DOHH2 (cell line): ENCODE measurements around the gene COPS2.

ENCODE experiments used
- H3F3A ChIP-seq: fragments of 200-600 bp; sonication (generic), shearing (Covaris generic); 2 replicates; pipeline ENCODE4 v1.6.0; 2016; ENCODE audit warnings: antibody characterized with exemption, mild to moderate bottlenecking; ENCODE audit not compliant: control insufficient read depth, insufficient read depth
- H3K27ac ChIP-seq: fragments of 200-600 bp; sonication (generic); 2 replicates; pipeline ENCODE4 v1.5.1; 2014; ENCODE audit warnings: low read depth, mild to moderate bottlenecking, low read length, moderate library complexity
- H3K27me3 ChIP-seq: fragments of 200-600 bp; sonication (generic); 2 replicates; pipeline ENCODE4 v1.6.1; 2014; ENCODE audit warnings: mild to moderate bottlenecking, low read length, mixed read lengths; ENCODE audit not compliant: control insufficient read depth
- H3K36me3 ChIP-seq: fragments of 200-600 bp; sonication (generic); 2 replicates; pipeline ENCODE4 v1.6.1; 2014; ENCODE audit warnings: mild to moderate bottlenecking, low read length, moderate library complexity, mixed read lengths; ENCODE audit not compliant: control insufficient read depth
- H3K4me1 ChIP-seq: fragments of 200-600 bp; sonication (generic); 2 replicates; pipeline ENCODE4 v1.6.1; 2014; ENCODE audit warnings: mild to moderate bottlenecking, low read length, mixed read lengths; ENCODE audit not compliant: control insufficient read depth
- H3K4me2 ChIP-seq: fragments of 200-600 bp; sonication (generic); 2 replicates; pipeline ENCODE4 v1.6.0; 2014; ENCODE audit warnings: mild to moderate bottlenecking, low read length, moderate library complexity
- H3K4me3 ChIP-seq: fragments of 200-600 bp; sonication (generic); 2 replicates; pipeline ENCODE4 v1.5.1; 2014; ENCODE audit warnings: mild to moderate bottlenecking, low read length, mixed read lengths
- H3K79me2 ChIP-seq: fragments of 200-600 bp; sonication (generic); 2 replicates; pipeline ENCODE4 v1.6.1; 2014; ENCODE audit warnings: mild to moderate bottlenecking, low read length, mixed read lengths; ENCODE audit not compliant: control insufficient read depth
- H3K9me2 ChIP-seq: fragments of 200-600 bp; sonication (generic); replicated peaks from 2 replicates; pipeline ENCODE4 v1.6.1; 2014; ENCODE audit warnings: mild to moderate bottlenecking, low read length, mixed read lengths; ENCODE audit not compliant: control insufficient read depth
- H3K9me3 ChIP-seq: fragments of 200-600 bp; sonication (generic); 2 replicates; pipeline ENCODE4 v1.6.1; 2014; ENCODE audit warnings: antibody characterized with exemption, low read length, mixed read lengths; ENCODE audit not compliant: control insufficient read depth, insufficient read depth
- H4K20me1 ChIP-seq: fragments of 200-600 bp; sonication (generic); 2 replicates; pipeline ENCODE4 v1.6.0; 2014; ENCODE audit warnings: low read depth, mild to moderate bottlenecking, antibody characterized with exemption, low read length, moderate library complexity; ENCODE audit not compliant: control insufficient read depth, insufficient read depth
- CTCF ChIP-seq: fragments of 200-600 bp; sonication (generic); IDR thresholded peaks from one replicate; pipeline ENCODE4 v1.5.1; 2014; ENCODE audit warnings: antibody characterized with exemption, mild to moderate bottlenecking, low read depth, low read length; ENCODE audit not compliant: poor library complexity, severe bottlenecking
- EZH2phosphoT487 ChIP-seq: fragments of 200-600 bp; sonication (generic); IDR thresholded peaks from 2 replicates; pipeline ENCODE4 v1.6.1; 2017; ENCODE audit warnings: borderline replicate concordance, mild to moderate bottlenecking, antibody characterized with exemption, low read length, moderate library complexity, mixed read lengths

The COPS2 gene

GRCh38 chr15:49134683-49135341 lies 20.6 kb downstream of the COPS2 start:
- H3K79me2 ChIP-seq, result 0 out of 2 replicates have a peak, but pooled peaks cover 6% of the 10 kb centered on the region
- H3K4me3 ChIP-seq, result no peak overlapping the region
- no peaks in the 10 kb centered on the region for H3K27me3 ChIP-seq
- no peaks in the 10 kb centered on the region for H4K20me1 ChIP-seq
- peaks cover 92% of the 10 kb centered on the region for H3K36me3 ChIP-seq
- H3F3A ChIP-seq, result no peaks in the 10 kb centered on the region
- TF ChIP-seq CTCF (no peak), EZH2phosphoT487 (no peak)
- H3K27ac ChIP-seq, result no peak overlapping the region
- peaks cover 5% of the 10 kb centered on the region; the same call in 1 of the 2 replicates for H3K4me1 ChIP-seq
- H3K4me2 ChIP-seq, result no peak overlapping the region
- H3K9me3 ChIP-seq, result no peaks in the 10 kb centered on the region
- H3K9me2 ChIP-seq, result no peaks in the 10 kb centered on the region

DNA sequence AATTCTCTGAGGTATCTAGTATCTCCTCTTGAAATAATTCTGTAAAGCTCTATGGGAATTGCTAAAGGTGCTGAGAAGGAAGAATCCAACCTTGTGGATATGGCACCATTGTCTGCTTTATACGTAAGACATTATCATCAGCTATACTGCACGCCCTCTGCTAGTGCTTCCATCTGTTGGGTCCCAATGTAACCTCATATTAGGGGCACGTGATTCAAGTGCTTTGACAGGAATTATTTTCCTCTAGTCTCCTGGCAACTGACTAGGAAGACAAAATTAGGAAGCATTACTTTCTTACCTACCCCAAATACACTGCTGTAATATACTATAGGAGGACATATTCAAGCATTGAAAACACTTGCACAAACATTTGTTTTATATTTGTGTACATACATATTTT lies 24.0 kb downstream of the COPS2 start:
- TF ChIP-seq EZH2phosphoT487, result no peak
- no peak for TF ChIP-seq CTCF

GRCh38 chr15:49124371-49124770 lies 31.0 kb downstream of the COPS2 start:
- Histone ChIP-seq H3K9me2 (no peaks in the 10 kb centered on the region), H3K79me2 (no peaks in the 10 kb centered on the region), H3K4me1 (no peaks in the 10 kb centered on the region), H4K20me1 (no peaks in the 10 kb centered on the region), H3K4me3 (no peak overlapping the region), H3K36me3 (peaks cover 42% of the 10 kb centered on the region), H3K4me2 (no peak overlapping the region), H3K9me3 (no peaks in the 10 kb centered on the region), H3K27me3 (no peaks in the 10 kb centered on the region), H3K27ac (no peak overlapping the region), H3F3A (peaks cover 6% of the 10 kb centered on the region; the same call in 1 of the 2 replicates)
- TF ChIP-seq CTCF (no peak), EZH2phosphoT487 (no peak)

More for the DNA sequence above, 24.0 kb downstream of the COPS2 start:
- no peak overlapping the region for H3K4me2 ChIP-seq
- H3K4me3 ChIP-seq, result no peak overlapping the region
- peaks cover 5% of the 10 kb centered on the region; the same call in 1 of the 2 replicates for H3K4me1 ChIP-seq
- H3K27ac ChIP-seq, result no peak overlapping the region
- H3F3A ChIP-seq, result no peaks in the 10 kb centered on the region
- peaks cover 94% of the 10 kb centered on the region for H3K36me3 ChIP-seq
- H4K20me1 ChIP-seq, result no peaks in the 10 kb centered on the region
- no peaks in the 10 kb centered on the region for H3K9me2 ChIP-seq
- no peaks in the 10 kb centered on the region for H3K9me3 ChIP-seq
- no peaks in the 10 kb centered on the region for H3K27me3 ChIP-seq
- H3K79me2 ChIP-seq, result 0 out of 2 replicates have a peak, but pooled peaks cover 3% of the 10 kb centered on the region
